Right ventricle myocardium inferior (tissue), 1 donor: Measurements from ENCODE around the gene ZBTB22. TPM values are rescaled to one million over a fixed set of nuclear protein-coding genes. Genes with fewer than 3 reads are reported as not detected.

Experiments used
- ATAC-seq: fragments of 200-7000 bp; cut with Tn5 transposase; one replicate; pipeline ENCODE4 v1.9.1; 2020; ENCODE audit warnings: mild to moderate bottlenecking, moderate library complexity
- DNase-seq: peaks from one replicate; pipeline ENCODE4 v3.0.0; 2021; ENCODE audit errors: missing footprints
- intact Hi-C: fragments of 100-400 bp; cut with DNase I; formaldehyde crosslinking; loops from one replicate; pipeline ENCODE4 v1.11.0; 2022
- total RNA-seq: library from RNA; stranded (reverse); fragmentation: NEBNext Ultra II Directional; extraction: Animal tissue kit (Norgen Biotek cat#: 25700); gene quantifications from one replicate; pipeline ENCODE4 v1.2.1, GENCODE V29; 2021
- donor health status: DM: no; HTN: yes; CAD: no; lungs with severe emphysema.

The ZBTB22 gene
- total RNA-seq, 1 donor from 2014 or later: 10.8 TPM

GRCh38 chr6:33336495-33336894, 19.0 kb upstream of the ZBTB22 start:
- no peak for ATAC-seq
- no peak for DNase-seq
- intact Hi-C loops: no loop called here

- intact Hi-C loops: no loop called here
- DNase-seq (no peak), ATAC-seq (no peak)
These were observed 18.4 kb upstream of the ZBTB22 start for GRCh38 chr6:33335916-33336315.

GRCh38 chr6:33333666-33334065, 16.1 kb upstream of the ZBTB22 start:
- no peak for DNase-seq
- ATAC-seq: no peak
- intact Hi-C loops: no loop called here

- intact Hi-C loops: no loop called here
- DNase-seq (no peak), ATAC-seq (no peak)
These were observed 13.2 kb upstream of the ZBTB22 start for GRCh38 chr6:33330736-33331135.

GRCh38 chr6:33329058-33329457, 11.5 kb upstream of the ZBTB22 start:
- DNase-seq: no peak
- no peak for ATAC-seq
- intact Hi-C loops: no loop called here

GRCh38 chr6:33324125-33324524, 6.6 kb upstream of the ZBTB22 start:
- intact Hi-C loops: no loop called here
- ATAC-seq (no peak), DNase-seq (no peak)

GRCh38 chr6:33323623-33323948, 6.0 kb upstream of the ZBTB22 start:
- intact Hi-C loops: no loop called here
- DNase-seq (no peak), ATAC-seq (no peak)

- no peak for ATAC-seq
- intact Hi-C loops: no loop called here
- no peak for DNase-seq
These were observed 3.7 kb upstream of the ZBTB22 start for GRCh38 chr6:33321227-33321626.

- DNase-seq (peak; percentile 82), ATAC-seq (no peak)
- intact Hi-C loops: no loop called here
These were observed 3.0 kb upstream of the ZBTB22 start for GRCh38 chr6:33320315-33321181.

GRCh38 chr6:33319939-33320314, 2.4 kb upstream of the ZBTB22 start:
- no peak for ATAC-seq
- DNase-seq: no peak
- intact Hi-C loops: no loop called here

- intact Hi-C loops: no loop called here
- no peak for ATAC-seq
- DNase-seq: no peak
These were observed 1.0 kb upstream of the ZBTB22 start for GRCh38 chr6:33318426-33319073.

- intact Hi-C loops: loop anchor here (1.0 to 2.0 kb wide), 2 partner anchors 45 to 93 kb away; partner anchors contain the start of gene RPS18
- DNase-seq (peak; percentile 80), ATAC-seq (peak; percentile 9)
These were observed 200 bp downstream of the ZBTB22 start for GRCh38 chr6:33317419-33317668.

GRCh38 chr6:33316603-33317418, 733 bp downstream of the ZBTB22 start:
- ATAC-seq: no peak
- DNase-seq: no peak
- intact Hi-C loops: loop anchor here (1.0 to 2.0 kb wide), 2 partner anchors 44 to 93 kb away; partner anchors contain the start of gene RPS18

GRCh38 chr6:33315793-33316602, 1.5 kb downstream of the ZBTB22 start:
- ATAC-seq (no peak), DNase-seq (no peak)
- intact Hi-C loops: loop anchor here (2.0 kb wide), 2 partner anchors 17 to 43 kb away; partner anchors contain the start of genes RGL2 and RPS18

GRCh38 chr6:33314943-33315792, 2.4 kb downstream of the ZBTB22 start:
- ATAC-seq: no peak
- no peak for DNase-seq
- intact Hi-C loops: loop anchor here (2.0 kb wide), 1 partner anchor 16 kb away; the partner anchor contains the start of gene RGL2

- intact Hi-C loops: loop anchor here (2.0 kb wide), 1 partner anchor 16 kb away; the partner anchor contains the start of gene RGL2
- peak; percentile 21 for ATAC-seq
- DNase-seq: no peak
These were observed 3.0 kb downstream of the ZBTB22 start for GRCh38 chr6:33314515-33314942.

- intact Hi-C loops: loop anchor here (2.0 kb wide), 1 partner anchor 15 kb away; the partner anchor contains the start of gene RGL2
- DNase-seq (peak; percentile 78), ATAC-seq (peak; percentile 11)
These were observed 3.6 kb downstream of the ZBTB22 start, which contains the start of gene TAPBP for GRCh38 chr6:33313709-33314514. Gene TAPBP, minus strand, starts transcription at chr6:33314078. Its CDS starts 37 bp downstream, at chr6:33314041.
